Measurements from ENCODE around the gene NTN1. TPM values are rescaled to one million over a fixed set of nuclear protein-coding genes. Genes with fewer than 3 reads are reported as not detected.

Gene NTN1
- total RNA-seq, 2 donors from 2014 or later: 17.0 to 40.4 TPM

DNA sequence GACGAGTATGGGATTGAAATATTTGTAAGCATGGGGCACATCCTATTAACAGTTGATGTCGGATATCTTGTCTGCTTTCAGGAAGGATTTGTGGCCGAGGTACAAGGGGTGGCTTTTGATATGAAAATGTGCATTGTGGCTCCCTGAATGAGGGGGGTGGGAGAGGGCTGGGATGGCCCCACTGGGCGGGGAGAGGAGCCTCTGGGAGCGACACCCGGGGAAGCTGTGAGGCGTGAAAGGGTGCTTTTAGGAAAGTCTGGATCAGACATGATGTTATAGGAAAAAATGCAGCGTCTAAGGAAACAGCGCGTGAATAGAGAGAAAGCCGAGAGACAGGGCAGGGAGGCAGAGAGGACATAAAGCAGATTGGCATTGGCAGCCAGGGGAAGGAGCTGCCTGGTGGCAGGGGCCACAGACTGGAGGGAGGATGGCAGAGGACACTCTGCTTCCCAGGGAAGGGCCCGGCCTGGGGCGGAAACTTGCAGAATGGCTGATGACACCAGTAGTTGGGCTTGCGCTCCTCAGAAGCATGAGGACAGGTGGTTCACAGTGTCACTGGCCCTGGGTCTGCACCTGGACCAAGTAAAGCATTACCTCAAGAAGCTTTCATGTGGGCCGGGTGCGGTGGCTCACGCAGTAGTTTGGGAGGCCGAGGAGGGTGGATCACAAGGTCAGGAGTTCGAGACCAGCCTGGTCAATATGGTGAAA is 95.7 kb downstream of the NTN1 start:
- TF ChIP-seq, protein P1, sequence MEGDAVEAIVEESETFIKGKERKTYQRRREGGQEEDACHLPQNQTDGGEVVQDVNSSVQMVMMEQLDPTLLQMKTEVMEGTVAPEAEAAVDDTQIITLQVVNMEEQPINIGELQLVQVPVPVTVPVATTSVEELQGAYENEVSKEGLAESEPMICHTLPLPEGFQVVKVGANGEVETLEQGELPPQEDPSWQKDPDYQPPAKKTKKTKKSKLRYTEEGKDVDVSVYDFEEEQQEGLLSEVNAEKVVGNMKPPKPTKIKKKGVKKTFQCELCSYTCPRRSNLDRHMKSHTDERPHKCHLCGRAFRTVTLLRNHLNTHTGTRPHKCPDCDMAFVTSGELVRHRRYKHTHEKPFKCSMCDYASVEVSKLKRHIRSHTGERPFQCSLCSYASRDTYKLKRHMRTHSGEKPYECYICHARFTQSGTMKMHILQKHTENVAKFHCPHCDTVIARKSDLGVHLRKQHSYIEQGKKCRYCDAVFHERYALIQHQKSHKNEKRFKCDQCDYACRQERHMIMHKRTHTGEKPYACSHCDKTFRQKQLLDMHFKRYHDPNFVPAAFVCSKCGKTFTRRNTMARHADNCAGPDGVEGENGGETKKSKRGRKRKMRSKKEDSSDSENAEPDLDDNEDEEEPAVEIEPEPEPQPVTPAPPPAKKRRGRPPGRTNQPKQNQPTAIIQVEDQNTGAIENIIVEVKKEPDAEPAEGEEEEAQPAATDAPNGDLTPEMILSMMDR (conservative IDR thresholded peaks at IDR 0.05): no peak
- Mint-ChIP-seq H3K4me3 (no peak overlapping the region), H3K9me3 (peaks cover 6% of the 10 kb centered on the region), H3K4me1 (peaks cover 17% of the 10 kb centered on the region), H3K27ac (no peak overlapping the region), H3K27me3 (ENCODE audit: insufficient read depth) (peaks cover 3% of the 10 kb centered on the region), H3K36me3 (ENCODE audit: low read depth) (peaks cover 12% of the 10 kb centered on the region)
- peak; percentile 54 for DNase-seq
- Histone ChIP-seq H3K27me3 (ENCODE audit: control insufficient read depth, insufficient read depth, low read length, poor library complexity, severe bottlenecking) (no peaks in the 10 kb centered on the region), H3K4me3 (ENCODE audit: low read length) (no peak overlapping the region), H3K36me3 (ENCODE audit: control insufficient read depth, insufficient read depth, low read length) (no peaks in the 10 kb centered on the region), H3K9me3 (ENCODE audit: control insufficient read depth, low read length) (no peaks in the 10 kb centered on the region), H3K4me1 (ENCODE audit: control insufficient read depth, insufficient read depth, low read length) (peaks cover 17% of the 10 kb centered on the region), H3K27ac (ENCODE audit: low read depth, low read length) (no peak overlapping the region), H3K9ac (ENCODE audit: extremely low read depth, low read length, poor library complexity, severe bottlenecking) (no peak overlapping the region)
- whole genome bisulfite sequencing, 2 experiments (ENCODE audit: insufficient coverage in 1 of 2, insufficient read length in 1 of 2): 84 to 89% methylated on average over 16 to 19 of the region's 19 CpGs

DNA sequence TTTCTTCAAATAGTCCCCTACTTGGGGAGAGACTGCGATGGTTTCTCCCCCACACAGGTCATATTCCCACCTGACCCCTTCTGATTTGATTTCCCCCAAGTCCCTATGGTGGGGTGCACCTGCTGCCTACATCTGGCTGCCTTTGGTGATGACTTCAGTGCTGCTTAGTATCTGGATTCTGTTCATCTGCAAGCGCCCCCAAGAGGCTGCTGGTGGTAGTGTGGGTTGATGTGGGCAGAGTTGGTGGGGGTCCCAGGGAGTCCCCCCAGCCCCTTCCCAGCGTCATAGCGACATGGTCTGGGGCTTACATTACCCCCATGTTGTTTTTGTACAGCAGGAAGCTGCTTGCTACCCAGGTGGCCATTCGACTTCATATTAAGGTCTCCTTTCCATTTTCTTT is 99.2 kb downstream of the NTN1 start:
- TF ChIP-seq, protein P1 (conservative IDR thresholded peaks at IDR 0.05): peak; percentile 77
- no peak overlapping the region for H3K4me3 Mint-ChIP-seq
- H3K36me3 Mint-ChIP-seq (ENCODE audit: low read depth): peaks cover 8% of the 10 kb centered on the region
- 36 to 46% methylated on average over 4 to 5 of the region's 5 CpGs for WGBS, 2 experiments (ENCODE audit: insufficient coverage in 1 of 2, insufficient read length in 1 of 2)
- Histone ChIP-seq H3K27ac (ENCODE audit: low read depth, low read length) (no peak overlapping the region), H3K9me3 (ENCODE audit: control insufficient read depth, low read length) (no peaks in the 10 kb centered on the region), H3K36me3 (ENCODE audit: control insufficient read depth, insufficient read depth, low read length) (no peaks in the 10 kb centered on the region), H3K4me3 (ENCODE audit: low read length) (no peak overlapping the region), H3K27me3 (ENCODE audit: control insufficient read depth, insufficient read depth, low read length, poor library complexity, severe bottlenecking) (no peaks in the 10 kb centered on the region), H3K9ac (ENCODE audit: extremely low read depth, low read length, poor library complexity, severe bottlenecking) (no peak overlapping the region), H3K4me1 (ENCODE audit: control insufficient read depth, insufficient read depth, low read length) (peaks cover 11% of the 10 kb centered on the region)
- DNase-seq: peak; percentile 91
- H3K9me3 Mint-ChIP-seq: peaks cover 6% of the 10 kb centered on the region
- peaks cover 17% of the 10 kb centered on the region for H3K4me1 Mint-ChIP-seq
- H3K27ac Mint-ChIP-seq: no peak overlapping the region
- peaks cover 3% of the 10 kb centered on the region for H3K27me3 Mint-ChIP-seq (ENCODE audit: insufficient read depth)

DNA sequence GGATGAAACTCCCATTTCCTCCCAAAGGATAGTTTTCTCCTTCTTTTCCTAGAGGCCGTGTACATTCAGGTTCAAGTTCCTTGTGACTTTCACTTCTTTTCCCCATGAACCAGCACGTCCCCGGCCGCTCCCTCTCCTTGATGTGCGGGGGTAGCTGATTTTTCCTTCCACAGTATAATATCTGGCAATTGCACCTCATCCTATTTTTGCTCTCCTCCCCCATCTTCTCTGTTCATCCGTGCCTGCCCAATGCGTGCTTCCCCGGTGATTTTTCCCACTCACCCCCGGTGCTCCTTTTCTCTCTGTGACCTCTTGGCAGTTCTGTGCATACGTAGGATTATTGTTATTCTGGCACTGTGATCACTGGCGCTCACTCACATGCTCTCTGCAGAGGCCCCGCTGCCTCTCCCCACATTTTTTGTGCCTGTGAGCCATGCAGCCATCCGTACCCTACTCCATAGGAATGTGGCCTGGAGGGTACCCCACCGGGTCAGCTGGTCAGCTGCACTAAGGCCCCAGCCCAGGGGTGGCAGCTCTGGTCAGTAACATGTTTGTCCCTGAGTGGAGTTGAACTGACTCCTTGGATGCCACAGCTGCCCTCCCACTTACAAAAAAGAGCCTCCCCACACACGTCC is 100.0 kb downstream of the NTN1 start:
- Histone ChIP-seq H3K27ac (ENCODE audit: low read depth, low read length) (no peak overlapping the region), H3K27me3 (ENCODE audit: control insufficient read depth, insufficient read depth, low read length, poor library complexity, severe bottlenecking) (no peaks in the 10 kb centered on the region), H3K4me3 (ENCODE audit: low read length) (no peak overlapping the region), H3K9me3 (ENCODE audit: control insufficient read depth, low read length) (no peaks in the 10 kb centered on the region), H3K36me3 (ENCODE audit: control insufficient read depth, insufficient read depth, low read length) (no peaks in the 10 kb centered on the region), H3K9ac (ENCODE audit: extremely low read depth, low read length, poor library complexity, severe bottlenecking) (no peak overlapping the region), H3K4me1 (ENCODE audit: control insufficient read depth, insufficient read depth, low read length) (peaks cover 6% of the 10 kb centered on the region)
- H3K9me3 Mint-ChIP-seq: peaks cover 6% of the 10 kb centered on the region
- DNase-seq: no peak
- H3K27me3 Mint-ChIP-seq (ENCODE audit: insufficient read depth): peaks cover 2% of the 10 kb centered on the region
- TF ChIP-seq, protein P1 (conservative IDR thresholded peaks at IDR 0.05): no peak
- H3K4me3 Mint-ChIP-seq: no peak overlapping the region
- H3K4me1 Mint-ChIP-seq: peaks cover 12% of the 10 kb centered on the region
- peaks cover 8% of the 10 kb centered on the region for H3K36me3 Mint-ChIP-seq (ENCODE audit: low read depth)
- 92% methylated on average over 13 to 15 of the region's 15 CpGs for WGBS, 2 experiments (ENCODE audit: insufficient coverage in 1 of 2, insufficient read length in 1 of 2)
- no peak overlapping the region for H3K27ac Mint-ChIP-seq
